Loucy (cell line): ENCODE measurements around the gene RUVBL1.

Experiments used
- H2AFZ ChIP-seq: fragments of 200-600 bp; sonication (generic); 2 replicates; pipeline ENCODE4 v1.6.0; 2016; ENCODE audit warnings: antibody characterized with exemption, mild to moderate bottlenecking, low read length, moderate library complexity
- H3F3A ChIP-seq: fragments of 200-600 bp; 2 replicates; pipeline ENCODE4 v1.6.0; 2016; ENCODE audit warnings: antibody characterized with exemption, low read depth, mild to moderate bottlenecking
- H3K27me3 ChIP-seq: fragments of 200-600 bp; sonication (generic); 2 replicates; pipeline ENCODE4 v1.6.1; 2014; ENCODE audit warnings: low read length, mild to moderate bottlenecking; ENCODE audit not compliant: insufficient read depth, poor library complexity, severe bottlenecking
- H3K36me3 ChIP-seq: fragments of 200-600 bp; sonication (generic); 2 replicates; pipeline ENCODE4 v1.6.1; 2016; ENCODE audit warnings: low read length; ENCODE audit not compliant: insufficient read depth
- H3K4me1 ChIP-seq: fragments of 200-600 bp; sonication (generic); 2 replicates; pipeline ENCODE4 v1.5.1; 2014; ENCODE audit warnings: low read length, mild to moderate bottlenecking; ENCODE audit not compliant: insufficient read depth, poor library complexity, severe bottlenecking
- H3K4me2 ChIP-seq: fragments of 200-600 bp; sonication (generic); 2 replicates; pipeline ENCODE4 v1.6.0; 2014; ENCODE audit warnings: antibody characterized with exemption, low read length, low read depth, mild to moderate bottlenecking; ENCODE audit not compliant: poor library complexity, severe bottlenecking
- H3K4me3 ChIP-seq: fragments of 200-600 bp; sonication (generic); 2 replicates; pipeline ENCODE4 v1.5.1; 2014; ENCODE audit warnings: low read length, mild to moderate bottlenecking, mixed read lengths; ENCODE audit not compliant: poor library complexity, severe bottlenecking
- H3K79me2 ChIP-seq: fragments of 200-600 bp; sonication (generic); 2 replicates; pipeline ENCODE4 v1.6.1; 2014; ENCODE audit warnings: low read length; ENCODE audit not compliant: insufficient read depth
- H3K9ac ChIP-seq: fragments of 200-600 bp; sonication (generic); 2 replicates; pipeline ENCODE4 v1.6.0; 2014; ENCODE audit warnings: mild to moderate bottlenecking, low read depth, low read length, moderate library complexity; ENCODE audit not compliant: poor library complexity, severe bottlenecking
- H3K9me2 ChIP-seq: fragments of 200-600 bp; sonication (generic); replicated peaks from 2 replicates; pipeline ENCODE4 v1.6.1; 2016; ENCODE audit warnings: low read depth, low read length, mixed read lengths
- H3K9me3 ChIP-seq: fragments of 200-600 bp; sonication (generic); 2 replicates; pipeline ENCODE4 v1.6.1; 2014; ENCODE audit warnings: mild to moderate bottlenecking, antibody characterized with exemption, low read length, low read depth; ENCODE audit not compliant: insufficient read depth
- H4K20me1 ChIP-seq: fragments of 200-600 bp; sonication (generic); 2 replicates; pipeline ENCODE4 v1.6.0; 2014; ENCODE audit warnings: antibody characterized with exemption, low read length, mild to moderate bottlenecking; ENCODE audit not compliant: insufficient read depth, poor library complexity, severe bottlenecking
- CTCF ChIP-seq: fragments of 200-600 bp; sonication (generic); conservative IDR thresholded peaks from 2 replicates; pipeline ENCODE4 v1.5.1; 2014; ENCODE audit warnings: mild to moderate bottlenecking, antibody characterized with exemption, low read length
- EZH2phosphoT487 ChIP-seq: fragments of 200-600 bp; IDR thresholded peaks from 2 replicates; pipeline ENCODE4 v1.6.1; 2018; ENCODE audit warnings: antibody characterized with exemption, mild to moderate bottlenecking, moderate library complexity, borderline replicate concordance

The RUVBL1 gene

DNA sequence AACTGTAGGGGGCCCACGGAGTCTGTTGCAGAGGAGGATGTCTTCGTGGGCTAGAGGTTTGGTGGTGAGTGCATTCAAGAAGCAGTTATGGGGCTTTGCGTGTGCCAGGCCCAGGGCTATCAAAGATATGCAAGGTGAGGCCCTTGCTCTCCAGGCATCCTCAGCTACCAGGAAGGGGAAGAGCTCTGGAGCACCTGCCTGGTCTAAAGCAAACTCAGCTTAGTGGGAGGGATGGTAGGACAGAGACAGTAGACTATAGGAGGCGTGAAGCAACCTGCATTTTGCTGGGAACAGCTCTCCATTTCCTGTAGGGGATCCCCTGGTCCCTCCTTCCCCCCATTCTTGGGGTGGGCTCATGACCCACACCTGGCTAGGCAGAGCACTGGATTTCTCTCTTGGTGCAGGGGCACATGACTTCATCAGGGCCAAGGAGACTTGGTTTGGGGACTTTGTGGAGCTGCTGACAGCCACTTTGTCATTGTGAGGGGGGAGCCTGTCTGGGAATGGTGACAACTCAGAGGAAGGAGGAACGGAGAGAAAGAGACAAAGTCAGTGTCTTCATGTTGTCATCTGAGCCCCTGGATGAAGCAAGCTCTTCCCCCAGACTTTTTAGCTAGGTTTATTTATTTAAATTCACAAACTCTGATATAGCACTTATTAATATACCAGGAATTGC, 21.0 kb upstream of the RUVBL1 start:
- Histone ChIP-seq H4K20me1 (no peaks in the 10 kb centered on the region), H3K36me3 (no peaks in the 10 kb centered on the region), H2AFZ (no peak overlapping the region), H3K9ac (no peak overlapping the region), H3K79me2 (no peaks in the 10 kb centered on the region), H3K9me2 (no peaks in the 10 kb centered on the region), H3K27me3 (no peaks in the 10 kb centered on the region), H3F3A (no peaks in the 10 kb centered on the region), H3K4me3 (no peak overlapping the region), H3K4me2 (no peak overlapping the region), H3K9me3 (no peaks in the 10 kb centered on the region), H3K4me1 (no peaks in the 10 kb centered on the region)
- no peak for TF ChIP-seq EZH2phosphoT487
- no peak for TF ChIP-seq CTCF

DNA sequence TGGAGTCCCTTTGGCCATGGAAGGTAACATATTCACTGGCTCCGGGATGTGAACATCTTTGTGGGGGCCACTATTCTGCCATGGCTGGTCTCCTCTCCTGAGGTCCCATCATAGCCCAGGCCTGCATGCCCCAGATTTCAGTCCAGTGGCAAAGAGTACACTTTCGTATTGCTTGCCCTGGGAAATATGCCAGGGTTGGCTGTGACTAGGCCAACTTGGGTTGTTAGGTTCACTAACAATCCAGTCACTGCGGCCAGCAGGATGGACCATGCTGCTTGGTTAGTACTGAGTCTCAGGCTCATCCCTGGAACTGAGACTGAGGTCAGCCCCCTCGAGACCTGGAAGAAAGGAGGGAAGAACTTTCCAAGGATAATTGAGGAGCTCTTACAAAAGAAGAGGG, 19.9 kb upstream of the RUVBL1 start:
- no peaks in the 10 kb centered on the region for H3F3A ChIP-seq
- no peaks in the 10 kb centered on the region for H3K36me3 ChIP-seq
- H3K4me3 ChIP-seq, result no peak overlapping the region
- TF ChIP-seq EZH2phosphoT487 (no peak), CTCF (no peak)
- no peak overlapping the region for H2AFZ ChIP-seq
- H4K20me1 ChIP-seq, result no peaks in the 10 kb centered on the region
- H3K4me2 ChIP-seq, result no peak overlapping the region
- H3K27me3 ChIP-seq, result no peaks in the 10 kb centered on the region
- H3K79me2 ChIP-seq, result no peaks in the 10 kb centered on the region
- no peaks in the 10 kb centered on the region for H3K9me2 ChIP-seq
- no peak overlapping the region for H3K9ac ChIP-seq
- no peaks in the 10 kb centered on the region for H3K9me3 ChIP-seq
- no peaks in the 10 kb centered on the region for H3K4me1 ChIP-seq

GRCh38 chr3:128133273-128133883, 9.8 kb upstream of the RUVBL1 start:
- Histone ChIP-seq H3K9me2 (no peaks in the 10 kb centered on the region), H4K20me1 (no peaks in the 10 kb centered on the region), H3K9me3 (no peaks in the 10 kb centered on the region), H2AFZ (no peak overlapping the region), H3K4me1 (no peaks in the 10 kb centered on the region), H3K27me3 (peaks cover 12% of the 10 kb centered on the region), H3K4me3 (no peak overlapping the region), H3F3A (no peaks in the 10 kb centered on the region), H3K79me2 (no peaks in the 10 kb centered on the region), H3K36me3 (no peaks in the 10 kb centered on the region), H3K9ac (no peak overlapping the region), H3K4me2 (no peak overlapping the region)
- no peak for TF ChIP-seq EZH2phosphoT487
- peak; percentile 81 for TF ChIP-seq CTCF
